Mucosa of descending colon (tissue), 3 donors: Measurements from ENCODE around the gene GPR141. TPM values are rescaled to one million over a fixed set of nuclear protein-coding genes. Genes with fewer than 3 reads are reported as not detected.

Source experiments
- ATAC-seq: fragments of 200-7000 bp; cut with Tn5 transposase; one replicate; pipeline ENCODE4 v1.9.1; 2020; ENCODE audit warnings: mild to moderate bottlenecking, moderate library complexity
- DNase-seq, 3 donors: peaks; one replicate each; pipeline ENCODE4 v3.0.0-alpha.2; 2020
- H3K36me3 ChIP-seq: fragments of 200-600 bp; one replicate; pipeline ENCODE4 v1.8.0; 2021; ENCODE audit warnings: low read depth, mild to moderate bottlenecking
- H3K4me1 ChIP-seq: fragments of 200-600 bp; one replicate; pipeline ENCODE4 v1.8.0; 2021; ENCODE audit warnings: low read depth, mild to moderate bottlenecking
- H3K4me3 ChIP-seq: fragments of 200-600 bp; one replicate; pipeline ENCODE4 v1.8.0; 2021; ENCODE audit warnings: mild to moderate bottlenecking
- H3K9me3 ChIP-seq: fragments of 200-600 bp; one replicate; pipeline ENCODE4 v1.8.0; 2021; ENCODE audit warnings: mild to moderate bottlenecking
- intact Hi-C, 2 donors: fragments of 100-400 bp; cut with DNase I in 1 of 2; cut with micrococcal nuclease in 1 of 2; formaldehyde crosslinking; loops; one replicate each; pipeline versions ENCODE4 v1.11.0 to v1.11.1; 2022; cut with DNase I, micrococcal nuclease
- total RNA-seq, 3 donors: library from RNA; stranded (reverse); fragmentation: NEBNext Ultra II Directional in 2 of 3; extraction: Animal tissue kit (Norgen Biotek cat#: 25700) in 2 of 3; gene quantifications; one replicate each; pipeline versions ENCODE4 v1.2.1 to v1.2.4, GENCODE V29; 2021 to 2023
- TF ChIP-seq, protein P1 (sequence below): fragments of 200-600 bp; IDR thresholded peaks from one replicate; pipeline ENCODE4 v1.8.0; 2022; ENCODE audit warnings: antibody characterized with exemption, mild to moderate bottlenecking
- donor health status: DM: no; HTN: no; CAD: no; lungs with moderate emphysema.
- donor health status: DM: no; HTN: no; CAD: no.
- donor health status: DM: no; HTN: yes; CAD: no.

The GPR141 gene
- total RNA-seq, 3 donors from 2014 or later: 0.94 to 1.0 TPM; not detected in 1

DNA sequence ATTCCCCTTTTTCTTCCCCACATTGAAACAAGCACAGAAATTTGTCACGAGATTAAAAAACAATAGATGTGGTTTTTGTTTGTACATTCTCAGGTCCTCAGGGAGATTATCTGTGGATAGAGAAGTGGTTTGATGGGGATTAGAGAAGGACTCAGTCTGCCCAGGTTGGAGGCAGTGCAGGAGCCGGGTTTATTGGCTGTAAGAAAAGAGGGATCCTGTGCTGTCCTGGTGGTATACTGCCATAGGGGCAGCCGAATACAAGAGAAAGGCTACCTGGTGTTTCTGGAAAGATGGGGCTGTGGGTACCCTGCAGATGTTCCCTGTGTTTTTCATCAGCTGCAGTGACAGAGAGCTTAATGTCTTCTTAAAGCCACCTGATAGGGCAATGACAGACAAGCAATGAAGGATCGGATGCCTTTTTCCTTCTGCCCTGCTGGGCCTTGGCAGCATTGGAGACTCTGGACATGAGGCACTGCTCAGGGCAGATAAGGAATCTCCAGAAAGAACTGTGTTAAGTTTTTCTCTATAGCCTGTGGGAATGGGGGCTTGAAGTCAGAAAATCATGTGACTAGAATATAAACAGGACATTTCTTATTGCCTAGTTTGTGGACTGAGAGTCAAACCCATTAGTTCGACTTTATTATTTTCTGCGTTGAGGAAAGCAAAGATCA, 18.1 kb upstream of the GPR141 start:
- Histone ChIP-seq H3K9me3 (no peaks in the 10 kb centered on the region), H3K36me3 (no peaks in the 10 kb centered on the region), H3K4me1 (no peaks in the 10 kb centered on the region), H3K4me3 (no peak overlapping the region)
- DNase-seq (no peak), ATAC-seq (no peak)
- TF ChIP-seq, protein P1, sequence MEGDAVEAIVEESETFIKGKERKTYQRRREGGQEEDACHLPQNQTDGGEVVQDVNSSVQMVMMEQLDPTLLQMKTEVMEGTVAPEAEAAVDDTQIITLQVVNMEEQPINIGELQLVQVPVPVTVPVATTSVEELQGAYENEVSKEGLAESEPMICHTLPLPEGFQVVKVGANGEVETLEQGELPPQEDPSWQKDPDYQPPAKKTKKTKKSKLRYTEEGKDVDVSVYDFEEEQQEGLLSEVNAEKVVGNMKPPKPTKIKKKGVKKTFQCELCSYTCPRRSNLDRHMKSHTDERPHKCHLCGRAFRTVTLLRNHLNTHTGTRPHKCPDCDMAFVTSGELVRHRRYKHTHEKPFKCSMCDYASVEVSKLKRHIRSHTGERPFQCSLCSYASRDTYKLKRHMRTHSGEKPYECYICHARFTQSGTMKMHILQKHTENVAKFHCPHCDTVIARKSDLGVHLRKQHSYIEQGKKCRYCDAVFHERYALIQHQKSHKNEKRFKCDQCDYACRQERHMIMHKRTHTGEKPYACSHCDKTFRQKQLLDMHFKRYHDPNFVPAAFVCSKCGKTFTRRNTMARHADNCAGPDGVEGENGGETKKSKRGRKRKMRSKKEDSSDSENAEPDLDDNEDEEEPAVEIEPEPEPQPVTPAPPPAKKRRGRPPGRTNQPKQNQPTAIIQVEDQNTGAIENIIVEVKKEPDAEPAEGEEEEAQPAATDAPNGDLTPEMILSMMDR: no peak
- intact Hi-C loops: no loop called here

- no peaks in the 10 kb centered on the region for H3K4me1 ChIP-seq
- intact Hi-C loops: no loop called here
- TF ChIP-seq, protein P1: no peak
- H3K36me3 ChIP-seq: no peaks in the 10 kb centered on the region
- no peak for ATAC-seq
- no peak overlapping the region for H3K4me3 ChIP-seq
- no peak for DNase-seq
- H3K9me3 ChIP-seq: no peaks in the 10 kb centered on the region
Observed at GRCh38 chr7:37666026-37666799, 17.4 kb upstream of the GPR141 start.

GRCh38 chr7:37669818-37670217, 13.7 kb upstream of the GPR141 start:
- no peak overlapping the region for H3K4me3 ChIP-seq
- TF ChIP-seq, protein P1: no peak
- ATAC-seq: no peak
- no peak for DNase-seq
- no peaks in the 10 kb centered on the region for H3K36me3 ChIP-seq
- intact Hi-C loops: no loop called here
- H3K9me3 ChIP-seq: no peaks in the 10 kb centered on the region
- H3K4me1 ChIP-seq: no peaks in the 10 kb centered on the region

GRCh38 chr7:37670436-37670835, 13.1 kb upstream of the GPR141 start:
- DNase-seq (no peak), ATAC-seq (no peak)
- TF ChIP-seq, protein P1: no peak
- Histone ChIP-seq H3K4me3 (no peak overlapping the region), H3K4me1 (no peaks in the 10 kb centered on the region), H3K9me3 (no peaks in the 10 kb centered on the region), H3K36me3 (no peaks in the 10 kb centered on the region)
- intact Hi-C loops: no loop called here

- H3K9me3 ChIP-seq: no peaks in the 10 kb centered on the region
- H3K4me1 ChIP-seq: no peaks in the 10 kb centered on the region
- H3K36me3 ChIP-seq: no peaks in the 10 kb centered on the region
- DNase-seq (no peak), ATAC-seq (no peak)
- H3K4me3 ChIP-seq: no peak overlapping the region
- intact Hi-C loops: no loop called here
- TF ChIP-seq, protein P1: no peak
Observed at GRCh38 chr7:37671876-37672275, 11.7 kb upstream of the GPR141 start.
